Upper lobe of left lung (tissue), 4 donors: ENCODE measurements around the gene ULK4.

Source experiments
- CTCF ChIP-seq, 6 experiments: fragments of 450-650 bp in 4 of 6; fragments of 200-600 bp in 2 of 6; sonication (generic) in 2 of 6; IDR thresholded peaks; one replicate each; pipeline ENCODE4 v1.5.1; 2016 to 2019; ENCODE audit warnings: antibody characterized with exemption in 6 of 6
- EP300 ChIP-seq, 4 donors: sonication (generic); formaldehyde crosslinking; IDR thresholded peaks; one replicate each; pipeline ENCODE4 v1.5.1; 2017; ENCODE audit warnings: antibody characterized with exemption in 4 of 4, control low read depth in 2 of 4
- POLR2A ChIP-seq, 4 donors: fragments of 450-650 bp; IDR thresholded peaks; one replicate each; pipeline ENCODE4 v1.5.1; 2016 to 2017; ENCODE audit warnings: antibody characterized with exemption in 4 of 4, mild to moderate bottlenecking in 2 of 4
- POLR2AphosphoS5 ChIP-seq, 2 donors: sonication (generic); formaldehyde crosslinking; IDR thresholded peaks; one replicate each; pipeline ENCODE4 v1.5.1; 2017; ENCODE audit warnings: antibody characterized with exemption in 2 of 2

DNA sequence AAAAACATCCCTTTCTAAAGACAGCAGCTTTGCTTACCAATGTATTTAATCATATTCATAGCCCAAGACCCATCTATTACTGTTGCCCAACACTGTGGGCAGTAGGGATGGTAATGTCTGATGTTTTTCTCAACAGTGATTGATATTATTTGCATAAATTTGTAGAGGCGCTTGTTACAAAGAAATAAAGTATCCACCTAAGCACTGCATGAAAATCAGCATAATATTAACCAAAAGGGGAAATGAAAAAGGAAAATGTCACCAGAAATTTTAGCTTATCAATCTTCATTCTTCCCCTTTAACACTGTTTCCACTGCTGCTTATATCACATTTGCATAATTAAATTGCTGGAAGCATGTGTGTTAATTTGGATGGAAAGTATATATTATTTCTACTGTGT, 622.1 kb downstream of the ULK4 start:
- TF ChIP-seq CTCF (IDR thresholded peaks at IDR 0.05) (no peak), POLR2A (IDR thresholded peaks at IDR 0.05) (no peak), POLR2AphosphoS5 (IDR thresholded peaks at IDR 0.05) (no peak), EP300 (IDR thresholded peaks at IDR 0.05) (no peak)
